ENCODE measurements around the gene NRN1L. TPM values are rescaled to one million over a fixed set of nuclear protein-coding genes. Genes with fewer than 3 reads are reported as not detected.

Gene NRN1L
- total RNA-seq, 4 donors from 2014 or later, result 1.2 to 2.4 TPM; not detected in 2

DNA sequence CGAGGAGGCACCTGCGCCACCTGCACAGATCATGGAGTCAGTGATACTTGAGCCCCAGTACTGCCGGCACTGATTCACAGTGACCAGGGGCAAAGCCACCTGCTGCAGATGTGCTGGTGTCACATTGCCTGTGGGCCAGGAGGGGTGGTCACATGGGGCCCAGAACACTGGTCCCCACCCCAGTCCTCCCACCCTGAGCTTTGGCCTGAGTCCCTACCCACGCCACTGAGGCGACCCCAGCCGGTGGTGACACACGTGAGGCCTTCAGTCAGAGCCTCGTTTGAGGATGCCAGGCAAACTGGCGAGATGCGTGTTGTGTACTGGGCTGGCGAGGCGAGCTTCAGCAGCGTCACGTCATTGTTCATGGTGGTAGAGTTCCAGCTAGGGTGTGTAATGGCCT is 45.5 kb downstream of the NRN1L start:
- 71% methylated on average over 3 of the region's 14 CpGs; no CpG with 5 or more reads in 1 of the 2 donors for WGBS, 2 donors (ENCODE audit: low coverage in 1 of 2)
- Histone ChIP-seq H3K4me1 (peaks cover 0 to 45% (median 11%) of the 10 kb centered on the region in 3 donors), H3K9me3 (no peaks in the 10 kb centered on the region), H3K27ac (no peak overlapping the region), H3K4me3 (no peak overlapping the region), H3K27me3 (no peaks in the 10 kb centered on the region), H3K36me3 (peaks cover 0 to 64% of the 10 kb centered on the region in 2 donors)
- TF ChIP-seq, protein P1, sequence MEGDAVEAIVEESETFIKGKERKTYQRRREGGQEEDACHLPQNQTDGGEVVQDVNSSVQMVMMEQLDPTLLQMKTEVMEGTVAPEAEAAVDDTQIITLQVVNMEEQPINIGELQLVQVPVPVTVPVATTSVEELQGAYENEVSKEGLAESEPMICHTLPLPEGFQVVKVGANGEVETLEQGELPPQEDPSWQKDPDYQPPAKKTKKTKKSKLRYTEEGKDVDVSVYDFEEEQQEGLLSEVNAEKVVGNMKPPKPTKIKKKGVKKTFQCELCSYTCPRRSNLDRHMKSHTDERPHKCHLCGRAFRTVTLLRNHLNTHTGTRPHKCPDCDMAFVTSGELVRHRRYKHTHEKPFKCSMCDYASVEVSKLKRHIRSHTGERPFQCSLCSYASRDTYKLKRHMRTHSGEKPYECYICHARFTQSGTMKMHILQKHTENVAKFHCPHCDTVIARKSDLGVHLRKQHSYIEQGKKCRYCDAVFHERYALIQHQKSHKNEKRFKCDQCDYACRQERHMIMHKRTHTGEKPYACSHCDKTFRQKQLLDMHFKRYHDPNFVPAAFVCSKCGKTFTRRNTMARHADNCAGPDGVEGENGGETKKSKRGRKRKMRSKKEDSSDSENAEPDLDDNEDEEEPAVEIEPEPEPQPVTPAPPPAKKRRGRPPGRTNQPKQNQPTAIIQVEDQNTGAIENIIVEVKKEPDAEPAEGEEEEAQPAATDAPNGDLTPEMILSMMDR (IDR thresholded peaks at IDR 0.05), result no peak
- TF ChIP-seq POLR2AphosphoS5 (IDR thresholded peaks at IDR 0.05), result no peak
- TF ChIP-seq POLR2A (IDR thresholded peaks at IDR 0.05), result no peak
- no peak for TF ChIP-seq EP300 (IDR thresholded peaks at IDR 0.05)
- no peak for ATAC-seq

DNA sequence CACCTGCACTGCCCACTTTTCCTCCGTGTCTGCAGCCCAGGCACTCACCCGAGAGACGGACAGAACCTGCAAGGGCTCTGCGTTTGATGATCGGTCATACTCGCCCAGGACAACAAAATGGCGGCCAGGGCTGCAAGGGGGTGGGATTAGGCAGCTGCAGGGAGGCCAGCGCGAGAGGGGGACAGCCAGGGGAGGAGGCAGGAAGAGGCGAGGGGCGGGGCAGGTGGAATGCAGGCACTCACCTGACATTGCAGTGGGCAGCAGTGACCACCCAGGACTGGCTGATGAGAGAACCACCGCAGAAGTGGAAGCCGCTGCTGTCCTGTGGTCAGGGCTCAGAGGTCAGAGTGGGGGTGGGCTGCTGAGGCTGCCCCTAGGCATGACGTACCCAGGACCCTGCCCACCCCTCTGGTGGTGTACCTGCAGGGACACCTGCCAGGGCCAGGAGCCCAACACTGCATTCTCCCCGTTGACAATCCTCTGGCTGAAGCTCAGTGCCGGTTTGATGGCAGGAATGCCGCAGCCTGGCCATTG is 46.1 kb downstream of the NRN1L start:
- H3K36me3 ChIP-seq, result peaks cover 0 to 64% of the 10 kb centered on the region in 2 donors

DNA sequence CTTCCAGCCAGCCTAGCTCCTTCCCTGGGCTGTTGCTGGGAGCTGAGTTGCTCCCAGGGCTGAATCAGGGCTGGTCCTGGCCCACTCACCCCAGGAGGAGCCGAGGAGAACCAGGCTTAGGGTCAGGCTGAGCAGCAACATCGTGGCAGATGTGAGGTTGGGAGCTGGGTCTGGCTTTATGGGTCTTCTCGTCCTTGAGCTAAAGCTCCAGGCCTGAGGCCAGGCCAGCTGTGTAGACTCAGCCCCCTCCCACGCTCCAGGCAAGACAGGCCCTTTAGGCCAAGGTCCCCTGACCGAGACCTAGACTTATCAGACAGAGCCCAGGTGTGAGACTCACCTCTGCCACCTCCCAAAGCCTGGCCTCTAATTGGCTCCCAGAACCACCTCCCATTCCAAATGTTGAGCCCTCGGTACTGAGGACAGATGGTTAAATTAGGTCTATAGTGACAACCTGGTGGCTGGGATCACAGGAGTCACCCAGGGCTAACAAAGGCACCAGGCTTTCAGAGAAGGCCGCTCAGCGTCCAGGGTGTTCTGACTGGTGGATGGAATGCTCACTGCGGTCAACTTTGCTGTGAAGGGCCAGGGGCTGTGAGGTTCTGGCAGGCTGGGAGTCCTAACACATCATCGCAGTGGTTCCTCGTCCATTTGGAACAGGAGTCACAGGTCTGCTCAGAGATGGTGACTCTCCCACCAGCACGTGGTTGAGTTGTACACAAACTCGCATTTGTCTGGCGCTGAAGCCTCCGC is 47.2 kb downstream of the NRN1L start, which contains the start of gene CTRL:
Gene CTRL (minus strand): TSS at position 151 of the 750 bp plus-strand sequence. CDS start 10 bp downstream, at position 141.
- TF ChIP-seq EP300 (IDR thresholded peaks at IDR 0.05) (no peak), POLR2AphosphoS5 (IDR thresholded peaks at IDR 0.05) (no peak), POLR2A (IDR thresholded peaks at IDR 0.05) (no peak)
- TF ChIP-seq, protein P1 (IDR thresholded peaks at IDR 0.05), result no peak
- Histone ChIP-seq H3K36me3 (peaks cover 0 to 64% of the 10 kb centered on the region in 2 donors), H3K4me1 (peaks cover 0 to 35% (median 8%) of the 10 kb centered on the region in 3 donors), H3K9me3 (no peaks in the 10 kb centered on the region), H3K27me3 (no peaks in the 10 kb centered on the region), H3K27ac (no peak within 1 kb of the TSS), H3K4me3 (no peak within 1 kb of the TSS)
- WGBS, 2 donors (ENCODE audit: low coverage in 1 of 2), result 80% methylated on average over 1 of the region's 15 CpGs; no CpG with 5 or more reads in 1 of the 2 donors
- no peak for ATAC-seq

More for the DNA sequence above, 46.1 kb downstream of the NRN1L start:
- H3K27me3 ChIP-seq, result no peaks in the 10 kb centered on the region
- H3K27ac ChIP-seq, result no peak overlapping the region
- no CpG with 5 or more reads among the region's 17 CpGs for WGBS, 2 donors (ENCODE audit: low coverage in 1 of 2)
- TF ChIP-seq, protein P1 (IDR thresholded peaks at IDR 0.05), result no peak
- no peak for TF ChIP-seq EP300 (IDR thresholded peaks at IDR 0.05)
- no peak for TF ChIP-seq POLR2A (IDR thresholded peaks at IDR 0.05)
- no peak for TF ChIP-seq POLR2AphosphoS5 (IDR thresholded peaks at IDR 0.05)
- ATAC-seq, result no peak
- peaks cover 0 to 43% (median 13%) of the 10 kb centered on the region in 3 donors for H3K4me1 ChIP-seq
- no peak overlapping the region for H3K4me3 ChIP-seq
- no peaks in the 10 kb centered on the region for H3K9me3 ChIP-seq

DNA sequence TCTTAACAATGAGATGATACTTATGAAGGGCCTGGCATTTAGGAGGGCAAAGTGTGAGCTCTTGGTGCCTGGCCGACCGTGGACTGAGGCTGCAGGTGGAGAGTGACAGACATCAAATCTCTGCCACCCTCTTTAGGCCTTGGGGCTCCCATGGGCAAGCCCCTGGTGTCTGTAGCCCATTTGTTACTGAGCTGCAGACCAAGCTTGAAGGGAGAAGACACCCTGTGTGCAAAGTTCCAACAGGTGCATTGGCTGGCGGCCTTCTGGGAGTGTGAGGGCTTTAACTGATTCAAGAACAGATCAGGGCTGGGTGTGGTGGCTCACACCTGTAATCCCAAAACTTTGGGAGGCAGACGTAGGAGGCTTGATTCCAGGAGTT is 47.8 kb downstream of the NRN1L start:
- Histone ChIP-seq H3K27ac (no peak overlapping the region), H3K9me3 (no peaks in the 10 kb centered on the region), H3K27me3 (no peaks in the 10 kb centered on the region), H3K4me1 (peaks cover 0 to 38% (median 12%) of the 10 kb centered on the region in 3 donors), H3K36me3 (peaks cover 0 to 61% of the 10 kb centered on the region in 2 donors), H3K4me3 (no peak overlapping the region)
- no peak for ATAC-seq
- 68% methylated on average over 2 of the region's 4 CpGs; no CpG with 5 or more reads in 1 of the 2 donors for WGBS, 2 donors (ENCODE audit: low coverage in 1 of 2)
- no peak for TF ChIP-seq POLR2A (IDR thresholded peaks at IDR 0.05)
- TF ChIP-seq, protein P1 (IDR thresholded peaks at IDR 0.05), result no peak
- no peak for TF ChIP-seq POLR2AphosphoS5 (IDR thresholded peaks at IDR 0.05)
- no peak for TF ChIP-seq EP300 (IDR thresholded peaks at IDR 0.05)

Data from gastroesophageal sphincter (tissue), 4 donors.